ENCODE data around the gene UHRF1. TPM values are rescaled to one million over a fixed set of nuclear protein-coding genes. Genes with fewer than 3 reads are reported as not detected.

UHRF1 gene
- total and polyA plus RNA-seq, 2 of the 13 experiments (the other 11 are each of a cell fraction or from before 2014, with no cell fraction given), result 6.8 to 78.4 TPM

DNA sequence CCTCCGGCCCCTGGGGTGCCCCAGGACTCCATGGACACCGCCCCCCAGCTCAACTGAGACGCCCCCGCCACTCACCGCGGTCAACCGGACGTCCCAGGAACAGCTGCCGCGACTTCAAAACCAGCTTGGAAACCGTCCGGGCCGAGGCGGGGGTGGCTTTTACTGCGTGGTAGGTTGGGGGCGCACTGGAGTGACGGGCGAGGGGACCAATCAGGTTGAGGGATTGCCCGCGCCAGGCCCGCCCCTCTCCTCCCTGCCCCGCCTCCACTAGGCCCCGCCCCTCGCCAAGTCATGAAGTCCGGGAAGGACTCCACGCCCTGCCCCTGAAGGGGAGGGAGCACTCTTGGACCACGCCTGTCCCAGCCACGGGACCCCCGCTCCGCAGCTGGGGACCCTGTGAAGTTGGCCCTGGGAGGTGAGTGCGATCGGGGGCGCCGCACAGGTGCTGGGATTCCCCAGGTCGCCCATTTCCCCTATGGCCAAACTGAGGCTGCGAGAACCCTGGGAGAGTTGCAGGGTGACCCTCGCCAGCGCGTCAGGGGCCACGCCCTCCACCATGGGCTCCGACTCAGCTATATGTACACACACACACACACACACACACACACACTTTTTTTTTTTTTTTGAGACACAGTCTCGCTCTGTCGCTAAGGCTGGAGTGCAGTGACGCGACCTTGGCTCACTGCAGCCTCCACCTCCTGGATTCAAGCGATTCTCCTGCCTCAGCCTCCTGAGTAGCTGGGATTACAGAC is 41.6 kb upstream of the UHRF1 start, which contains the start of gene PLIN3 (continued):
- TF ChIP-seq ZBTB21 (CRISPR knock-in tag; IDR thresholded peaks at IDR 0.05) (no peak), ZBTB38 (CRISPR knock-in tag; IDR thresholded peaks at IDR 0.05) (peak; percentile 71), KDM3A (CRISPR knock-in tag; IDR thresholded peaks at IDR 0.05; ENCODE audit: low read depth) (0 out of 2 replicates have a peak, but pooled peaks have one; percentile 17), ZBED4 (CRISPR knock-in tag; IDR thresholded peaks at IDR 0.05; ENCODE audit: borderline replicate concordance) (no peak), SIN3B (IDR thresholded peaks at IDR 0.05; ENCODE audit: low read length) (no peak), ZGPAT (CRISPR knock-in tag; IDR thresholded peaks at IDR 0.05) (peak; percentile 64; the same call in 1 of the 2 replicates), ZNF282 (IDR thresholded peaks at IDR 0.05; ENCODE audit: partially characterized antibody) (no peak), TBX3 (IDR thresholded peaks at IDR 0.05; ENCODE audit: borderline replicate concordance) (peak; percentile 62; the same call in 1 of the 2 replicates), MTERF4 (CRISPR knock-in tag; IDR thresholded peaks at IDR 0.05) (no peak), KDM4B (CRISPR knock-in tag; IDR thresholded peaks at IDR 0.05) (no peak), KLF13 (CRISPR knock-in tag; IDR thresholded peaks at IDR 0.05) (no peak), MEIS1 (CRISPR knock-in tag; IDR thresholded peaks at IDR 0.05; ENCODE audit: borderline replicate concordance) (0 out of 2 replicates have a peak, but pooled peaks have one; percentile 66), SOX6 (IDR thresholded peaks at IDR 0.05) (no peak), SOX6 (CRISPR knock-in tag; IDR thresholded peaks at IDR 0.05) (peak; percentile 71), BATF2 (CRISPR knock-in tag; IDR thresholded peaks at IDR 0.05) (no peak), KDM1A (CRISPR knock-in tag; IDR thresholded peaks at IDR 0.05) (peak; percentile 98), CHD2 (IDR thresholded peaks at IDR 0.05; ENCODE audit: low read depth, low read length) (no peak), ATM (IDR thresholded peaks at IDR 0.05; ENCODE audit: borderline replicate concordance) (no peak), U2AF2 (IDR thresholded peaks at IDR 0.05; ENCODE audit: low read depth, low read length) (no peak), KMT2A (CRISPR knock-in tag; IDR thresholded peaks at IDR 0.05) (no peak), EEA1 (CRISPR knock-in tag; IDR thresholded peaks at IDR 0.05; ENCODE audit: borderline replicate concordance) (no peak; the same call in 1 of the 2 replicates)
- TF ChIP-seq, protein P1, sequence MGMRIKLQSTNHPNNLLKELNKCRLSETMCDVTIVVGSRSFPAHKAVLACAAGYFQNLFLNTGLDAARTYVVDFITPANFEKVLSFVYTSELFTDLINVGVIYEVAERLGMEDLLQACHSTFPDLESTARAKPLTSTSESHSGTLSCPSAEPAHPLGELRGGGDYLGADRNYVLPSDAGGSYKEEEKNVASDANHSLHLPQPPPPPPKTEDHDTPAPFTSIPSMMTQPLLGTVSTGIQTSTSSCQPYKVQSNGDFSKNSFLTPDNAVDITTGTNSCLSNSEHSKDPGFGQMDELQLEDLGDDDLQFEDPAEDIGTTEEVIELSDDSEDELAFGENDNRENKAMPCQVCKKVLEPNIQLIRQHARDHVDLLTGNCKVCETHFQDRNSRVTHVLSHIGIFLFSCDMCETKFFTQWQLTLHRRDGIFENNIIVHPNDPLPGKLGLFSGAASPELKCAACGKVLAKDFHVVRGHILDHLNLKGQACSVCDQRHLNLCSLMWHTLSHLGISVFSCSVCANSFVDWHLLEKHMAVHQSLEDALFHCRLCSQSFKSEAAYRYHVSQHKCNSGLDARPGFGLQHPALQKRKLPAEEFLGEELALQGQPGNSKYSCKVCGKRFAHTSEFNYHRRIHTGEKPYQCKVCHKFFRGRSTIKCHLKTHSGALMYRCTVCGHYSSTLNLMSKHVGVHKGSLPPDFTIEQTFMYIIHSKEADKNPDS (CRISPR knock-in tag; IDR thresholded peaks at IDR 0.05), result no peak
